ENCODE measurements around the gene CEACAM7.

GRCh38 chr19:41694831-41695635 lies 7.0 kb upstream of the CEACAM7 start:
- TF ChIP-seq, protein P1, sequence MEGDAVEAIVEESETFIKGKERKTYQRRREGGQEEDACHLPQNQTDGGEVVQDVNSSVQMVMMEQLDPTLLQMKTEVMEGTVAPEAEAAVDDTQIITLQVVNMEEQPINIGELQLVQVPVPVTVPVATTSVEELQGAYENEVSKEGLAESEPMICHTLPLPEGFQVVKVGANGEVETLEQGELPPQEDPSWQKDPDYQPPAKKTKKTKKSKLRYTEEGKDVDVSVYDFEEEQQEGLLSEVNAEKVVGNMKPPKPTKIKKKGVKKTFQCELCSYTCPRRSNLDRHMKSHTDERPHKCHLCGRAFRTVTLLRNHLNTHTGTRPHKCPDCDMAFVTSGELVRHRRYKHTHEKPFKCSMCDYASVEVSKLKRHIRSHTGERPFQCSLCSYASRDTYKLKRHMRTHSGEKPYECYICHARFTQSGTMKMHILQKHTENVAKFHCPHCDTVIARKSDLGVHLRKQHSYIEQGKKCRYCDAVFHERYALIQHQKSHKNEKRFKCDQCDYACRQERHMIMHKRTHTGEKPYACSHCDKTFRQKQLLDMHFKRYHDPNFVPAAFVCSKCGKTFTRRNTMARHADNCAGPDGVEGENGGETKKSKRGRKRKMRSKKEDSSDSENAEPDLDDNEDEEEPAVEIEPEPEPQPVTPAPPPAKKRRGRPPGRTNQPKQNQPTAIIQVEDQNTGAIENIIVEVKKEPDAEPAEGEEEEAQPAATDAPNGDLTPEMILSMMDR (conservative IDR thresholded peaks at IDR 0.05), result no peak
- no peak for TF ChIP-seq EZH2 (IDR thresholded peaks at IDR 0.05; ENCODE audit: low read depth)
